NCI-H2171 treated with DMSO at 0.1 percent for 48 hours (cell line): Measurements from ENCODE around the gene EDC3.
A peak's percentile ranks its signal among the peaks of the same experiment; 100 is the strongest.
"Not testable (repeated sequence)": the region's sequence is repeated elsewhere in the genome, so short reads cannot be mapped to it uniquely, and the experiment has no call there.

Experiments used
- DNase-seq: peaks from one replicate; lab custom pipeline; 2025; lab: John Stamatoyannopoulos, UW

EDC3 gene

DNA sequence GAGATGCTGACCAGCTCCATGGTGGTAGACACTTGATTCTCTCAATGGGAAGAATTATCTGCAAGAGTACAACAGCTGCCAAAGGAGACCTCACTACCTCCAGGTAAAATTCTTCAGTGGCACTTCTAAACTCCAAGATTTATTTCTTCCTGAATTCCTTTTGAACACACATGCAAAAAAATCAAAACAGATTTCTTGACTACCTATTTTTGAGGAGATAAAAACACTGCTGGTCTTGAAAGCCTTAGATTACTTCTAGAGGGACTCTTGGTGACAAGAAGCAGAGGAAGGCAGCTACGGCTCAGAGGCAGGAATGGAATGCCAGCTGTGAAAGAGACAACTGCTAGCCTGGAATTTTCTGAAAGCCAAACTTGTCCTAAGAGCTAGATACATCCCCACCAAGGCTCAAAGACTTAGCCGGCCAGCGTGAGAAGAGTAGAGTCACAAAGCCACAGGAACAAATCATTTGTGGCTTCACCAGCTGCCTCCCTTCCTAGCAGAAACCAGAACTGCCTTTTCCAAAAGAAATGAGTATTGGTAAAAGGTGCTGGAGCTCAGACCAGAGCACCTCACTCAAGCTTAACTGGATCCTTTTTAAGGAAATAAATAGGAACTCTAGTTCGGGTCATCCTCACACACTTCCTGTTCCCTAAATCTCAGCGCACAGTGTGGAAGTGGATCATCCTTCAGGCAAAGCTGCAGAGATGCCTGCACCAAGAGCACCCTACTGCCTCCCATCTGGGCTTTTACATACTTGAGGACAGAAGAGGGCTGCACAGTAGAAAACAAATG, 47.6 kb downstream of the EDC3 start:
- no peak for DNase-seq

GRCh38 chr15:74646480-74646879, 49.3 kb downstream of the EDC3 start:
- no peak for DNase-seq

GRCh38 chr15:74643665-74644204, 52.1 kb downstream of the EDC3 start:
- DNase-seq, result no peak

DNA sequence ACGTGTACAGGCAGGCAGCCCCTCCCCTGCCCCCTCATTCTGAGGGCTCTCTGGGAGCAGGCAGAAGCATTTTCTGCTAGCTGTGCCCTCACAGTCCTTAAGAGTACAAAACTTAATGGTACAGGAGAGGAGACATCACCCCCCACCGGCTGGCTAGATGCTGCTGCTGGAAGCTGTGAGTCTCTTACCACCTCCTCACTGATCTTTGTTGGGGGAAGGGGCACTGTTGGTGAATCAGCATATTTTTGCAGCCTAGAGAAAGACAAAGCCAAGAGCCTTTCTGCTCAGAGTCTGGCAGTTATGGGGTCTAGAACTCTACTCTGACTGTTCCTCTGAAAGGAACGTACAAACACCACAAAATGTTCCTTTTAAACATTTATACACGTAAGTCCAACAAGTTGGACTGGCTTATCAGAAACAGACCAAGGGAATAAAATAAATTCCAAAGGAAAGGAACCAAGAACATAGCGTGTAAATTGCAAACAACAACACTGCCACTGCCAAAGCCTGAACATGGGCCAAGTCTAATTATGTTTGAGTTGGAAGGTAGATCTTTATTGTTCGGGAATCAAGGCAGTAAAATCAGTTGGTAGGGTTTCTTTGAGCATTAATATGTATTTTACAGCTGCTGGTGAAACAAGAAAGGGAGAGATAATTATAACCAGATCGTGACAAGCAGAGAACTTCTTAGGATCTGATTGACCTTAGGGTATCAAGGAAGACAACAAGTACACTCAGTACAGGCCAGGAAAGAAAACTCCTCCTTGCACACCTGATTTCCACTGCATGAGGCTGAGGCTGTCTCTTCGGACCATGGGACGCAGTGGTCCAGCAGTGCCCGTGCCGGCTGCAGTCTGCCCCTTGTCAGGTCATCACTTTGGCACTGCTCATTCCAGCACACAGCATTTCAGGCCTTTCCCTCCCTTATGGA, 52.8 kb downstream of the EDC3 start:
- no peak for DNase-seq

- DNase-seq, result no peak
Observed at GRCh38 chr15:74642348-74642733, 53.5 kb downstream of the EDC3 start.

- DNase-seq, result no peak
Observed at GRCh38 chr15:74641151-74641550, 54.7 kb downstream of the EDC3 start.

DNA sequence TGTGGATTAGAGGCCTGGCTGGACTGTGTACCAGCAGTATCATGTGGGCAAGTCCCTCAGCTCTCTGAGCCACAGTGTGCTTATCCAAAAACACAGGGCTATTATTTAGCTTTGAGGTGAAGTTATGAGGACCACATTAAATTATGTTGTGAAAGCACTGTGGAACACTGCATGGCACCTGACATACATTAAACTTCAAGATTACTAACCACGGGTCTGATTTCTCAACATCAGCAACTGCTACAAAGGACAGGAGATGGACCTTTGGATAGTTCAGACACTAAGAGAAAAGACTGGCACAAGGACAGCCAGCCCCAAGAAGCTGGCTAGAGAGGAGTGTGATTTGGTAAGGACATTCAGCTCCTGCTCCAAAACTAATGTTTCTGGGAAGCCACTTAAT, 58.8 kb downstream of the EDC3 start:
- no peak for DNase-seq

- peak; percentile 70 for DNase-seq
Observed at GRCh38 chr15:74635228-74635627, 60.6 kb downstream of the EDC3 start.

GRCh38 chr15:74633781-74634180, 62.0 kb downstream of the EDC3 start:
- DNase-seq, result no peak

GRCh38 chr15:74632601-74633000, 63.2 kb downstream of the EDC3 start:
- DNase-seq, result no peak

GRCh38 chr15:74631935-74632560, 63.8 kb downstream of the EDC3 start:
- peak; percentile 17 for DNase-seq

DNA sequence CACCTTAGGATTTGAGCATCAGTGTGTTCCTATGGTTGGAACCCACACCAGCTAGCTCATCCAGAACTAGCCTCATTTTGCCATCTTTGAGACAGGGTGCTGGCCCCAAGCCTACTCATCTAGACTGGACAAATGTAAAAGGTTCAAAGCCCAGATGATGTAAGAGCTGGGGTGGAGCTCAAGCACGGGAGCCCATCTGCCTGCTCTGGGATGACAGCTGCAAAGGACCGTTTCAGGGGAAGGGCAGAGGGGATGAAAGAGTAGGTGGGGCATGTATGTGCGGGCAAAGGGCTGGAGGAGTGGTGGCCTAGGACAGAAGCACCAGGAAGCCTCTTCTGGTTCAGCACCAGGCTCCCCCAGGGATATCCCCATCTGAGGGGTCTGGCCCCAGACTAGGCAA, 64.4 kb downstream of the EDC3 start:
- no peak for DNase-seq

DNA sequence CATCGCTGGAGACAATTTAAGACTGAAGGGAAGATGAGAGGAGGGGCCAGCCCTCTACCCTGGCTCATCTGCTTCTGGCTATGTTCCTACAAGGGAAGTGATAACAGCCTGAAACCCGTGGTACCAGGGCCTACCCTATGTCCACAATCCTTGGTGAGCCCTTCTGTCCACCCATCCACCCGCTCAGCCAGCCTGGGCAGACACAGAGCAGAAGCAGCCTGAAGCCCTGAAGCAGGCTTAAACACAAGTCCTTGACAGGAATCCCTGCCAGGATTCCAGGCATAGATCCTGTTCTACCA, 64.8 kb downstream of the EDC3 start:
- DNase-seq, result no peak

- DNase-seq, result peak; percentile 27
Observed at GRCh38 chr15:74630284-74631086, 65.3 kb downstream of the EDC3 start.

GRCh38 chr15:74629696-74630095, 66.1 kb downstream of the EDC3 start:
- not testable (repeated sequence) for DNase-seq

DNA sequence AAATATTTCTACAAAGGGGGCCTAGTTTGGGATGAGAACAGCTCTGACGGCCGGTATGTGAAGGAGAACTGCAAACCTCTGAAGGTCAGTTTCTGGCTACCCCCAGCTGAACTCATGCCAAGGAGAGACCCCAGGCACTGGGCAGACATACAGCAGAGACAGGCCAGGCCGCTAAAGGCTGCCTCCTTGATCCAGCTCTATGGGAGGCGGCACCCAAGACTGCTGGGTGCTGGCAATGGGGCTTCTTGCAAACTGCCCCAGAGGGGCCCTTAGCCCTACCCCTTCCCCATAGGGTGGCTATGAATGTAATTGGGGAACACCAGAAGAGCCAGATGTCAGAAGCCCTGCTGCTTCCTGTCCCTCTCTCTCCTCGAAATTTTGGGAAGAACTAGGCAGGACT, 66.9 kb downstream of the EDC3 start:
- no peak for DNase-seq

GRCh38 chr15:74628199-74628598, 67.6 kb downstream of the EDC3 start:
- no peak for DNase-seq

GRCh38 chr15:74627766-74628165, 68.1 kb downstream of the EDC3 start:
- no peak for DNase-seq

DNA sequence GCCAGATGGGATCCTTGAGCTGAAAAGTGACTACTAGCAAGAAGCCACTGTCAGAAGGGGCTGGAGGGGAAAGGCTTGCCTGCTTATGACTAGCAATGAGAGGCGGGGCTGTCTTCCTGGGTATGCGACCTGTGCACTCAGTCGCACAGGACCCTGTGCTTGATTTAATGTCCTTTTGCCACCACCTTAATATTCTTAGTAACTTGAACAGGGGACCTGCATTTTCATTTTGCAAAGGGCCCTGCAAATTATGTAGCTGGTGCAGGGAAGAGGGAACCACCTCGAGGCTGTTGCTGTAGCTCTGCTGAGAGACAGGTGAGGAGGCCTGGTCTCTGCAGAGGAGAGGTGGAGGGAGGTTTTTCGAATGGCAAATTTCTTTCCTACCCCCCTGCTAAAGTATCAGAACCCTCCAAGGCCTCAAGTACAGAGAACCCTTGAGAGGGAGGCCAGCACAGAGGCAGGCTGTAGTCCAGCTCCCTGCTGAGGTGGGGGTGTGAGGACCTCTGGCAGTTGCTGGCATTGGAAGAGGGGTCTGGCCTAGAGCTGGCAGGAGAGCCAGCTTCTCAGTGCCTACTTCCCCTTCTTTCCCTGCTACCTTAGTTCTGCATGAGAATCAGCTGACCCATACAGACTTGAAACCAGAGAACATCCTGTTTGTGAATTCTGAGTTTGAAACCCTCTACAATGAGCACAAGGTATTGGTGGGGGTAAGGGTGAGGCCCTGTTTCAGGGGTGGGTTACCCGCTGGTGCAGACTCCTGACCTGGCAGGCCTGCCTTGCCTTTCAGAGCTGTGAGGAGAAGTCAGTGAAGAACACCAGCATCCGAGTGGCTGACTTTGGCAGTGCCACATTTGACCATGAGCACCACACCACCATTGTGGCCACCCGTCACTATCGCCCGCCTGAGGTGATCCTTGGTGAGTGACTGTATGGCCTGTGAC, 68.8 kb downstream of the EDC3 start:
- DNase-seq, result no peak

DNA sequence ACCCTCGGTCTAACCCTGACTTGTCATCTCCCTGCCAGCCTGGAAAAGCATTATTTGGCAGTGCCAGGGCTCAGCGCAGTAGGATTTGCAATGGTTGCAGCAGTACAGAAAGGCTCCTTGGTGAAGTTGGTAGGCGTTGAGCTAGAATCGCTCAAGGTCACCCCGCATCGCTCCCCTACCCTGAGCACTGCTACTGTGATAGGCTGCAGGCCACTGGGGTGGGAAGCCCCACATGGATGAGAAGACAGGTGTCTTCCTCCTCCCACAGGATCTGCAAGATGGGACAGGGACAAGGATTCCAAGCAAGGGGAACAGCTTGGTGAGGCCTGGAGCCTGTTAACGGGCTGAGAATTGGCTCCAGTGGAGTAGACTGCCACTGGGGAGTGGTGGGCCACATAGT, 69.5 kb downstream of the EDC3 start:
- DNase-seq, result no peak

- DNase-seq, result no peak
Observed at GRCh38 chr15:74625693-74626092, 70.1 kb downstream of the EDC3 start.
